GM18517 (cell line): ENCODE results near the gene ASF1B.
A peak's percentile ranks its signal among the peaks of the same experiment; 100 is the strongest.

ENCODE experiments used
- ATAC-seq: cut with Tn5 transposase; IDR thresholded peaks from one replicate; pipeline ENCODE4 v1.9.1; 2021; ENCODE audit warnings: mild to moderate bottlenecking, moderate library complexity; ENCODE audit not compliant: unreplicated experiment

Gene ASF1B

GRCh38 chr19:14089662-14090508 lies 46.5 kb downstream of the ASF1B start:
- ATAC-seq, result no peak

GRCh38 chr19:14089412-14089661 lies 47.1 kb downstream of the ASF1B start:
- ATAC-seq, result no peak

GRCh38 chr19:14088634-14089411 lies 47.6 kb downstream of the ASF1B start:
- no peak for ATAC-seq

- ATAC-seq, result no peak
Observed at GRCh38 chr19:14086098-14086497, 50.3 kb downstream of the ASF1B start.

GRCh38 chr19:14085309-14085995 lies 50.9 kb downstream of the ASF1B start, which contains the start of gene C19orf67:
C19orf67 (minus strand) TSS chr19:14085783; CDS start chr19:14085627, 156 bp downstream.
- no peak for ATAC-seq

GRCh38 chr19:14082675-14082960 lies 53.8 kb downstream of the ASF1B start:
- no peak for ATAC-seq

- ATAC-seq, result no peak
Observed at GRCh38 chr19:14081797-14082674, 54.4 kb downstream of the ASF1B start.

- ATAC-seq, result peak; percentile 86
Observed at GRCh38 chr19:14080887-14081796, 55.2 kb downstream of the ASF1B start.

- ATAC-seq, result no peak
Observed at GRCh38 chr19:14078411-14078810, 58.0 kb downstream of the ASF1B start.

GRCh38 chr19:14073925-14074838 lies 62.2 kb downstream of the ASF1B start:
- no peak for ATAC-seq

GRCh38 chr19:14073261-14073924 lies 63.0 kb downstream of the ASF1B start:
- peak; percentile 47 for ATAC-seq

- no peak for ATAC-seq
Observed at GRCh38 chr19:14072535-14073260, 63.7 kb downstream of the ASF1B start, which contains the start of gene MISP3. MISP3 (plus strand) TSS chr19:14072786; CDS start chr19:14073310, 524 bp downstream.

- ATAC-seq, result no peak
Observed at GRCh38 chr19:14070268-14071050, 65.9 kb downstream of the ASF1B start.
